ENCODE measurements around the gene LEFTY2. TPM values are rescaled to one million over a fixed set of nuclear protein-coding genes. Genes with fewer than 3 reads are reported as not detected.
"Not testable (repeated sequence)": the region's sequence is repeated elsewhere in the genome, so short reads cannot be mapped to it uniquely, and the experiment has no call there.

LEFTY2 gene
- total and polyA plus RNA-seq, 10 of the 15 experiments (the other 5 are each of a cell fraction or from before 2014, with no cell fraction given), result not detected

DNA sequence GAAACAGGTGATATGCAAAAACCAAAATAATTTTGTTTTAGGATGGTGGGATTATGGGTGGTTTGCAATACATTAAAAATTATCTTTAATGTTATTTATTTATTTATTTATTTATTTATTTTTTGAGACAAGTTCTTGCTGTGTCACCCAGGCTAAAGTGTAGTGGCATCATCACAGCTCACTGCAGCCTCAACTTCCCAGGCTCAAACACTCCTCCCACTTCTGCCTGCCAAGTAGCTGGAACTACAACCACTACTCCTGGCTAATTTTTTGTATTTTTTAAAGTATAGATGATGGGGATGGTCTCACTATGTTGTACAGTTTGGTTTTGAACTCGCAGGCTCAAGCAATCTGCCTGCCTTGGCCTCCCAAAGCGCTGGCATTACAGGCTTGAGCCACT lies 10.5 kb downstream of the LEFTY2 start (continued):
- TF ChIP-seq, protein P1, sequence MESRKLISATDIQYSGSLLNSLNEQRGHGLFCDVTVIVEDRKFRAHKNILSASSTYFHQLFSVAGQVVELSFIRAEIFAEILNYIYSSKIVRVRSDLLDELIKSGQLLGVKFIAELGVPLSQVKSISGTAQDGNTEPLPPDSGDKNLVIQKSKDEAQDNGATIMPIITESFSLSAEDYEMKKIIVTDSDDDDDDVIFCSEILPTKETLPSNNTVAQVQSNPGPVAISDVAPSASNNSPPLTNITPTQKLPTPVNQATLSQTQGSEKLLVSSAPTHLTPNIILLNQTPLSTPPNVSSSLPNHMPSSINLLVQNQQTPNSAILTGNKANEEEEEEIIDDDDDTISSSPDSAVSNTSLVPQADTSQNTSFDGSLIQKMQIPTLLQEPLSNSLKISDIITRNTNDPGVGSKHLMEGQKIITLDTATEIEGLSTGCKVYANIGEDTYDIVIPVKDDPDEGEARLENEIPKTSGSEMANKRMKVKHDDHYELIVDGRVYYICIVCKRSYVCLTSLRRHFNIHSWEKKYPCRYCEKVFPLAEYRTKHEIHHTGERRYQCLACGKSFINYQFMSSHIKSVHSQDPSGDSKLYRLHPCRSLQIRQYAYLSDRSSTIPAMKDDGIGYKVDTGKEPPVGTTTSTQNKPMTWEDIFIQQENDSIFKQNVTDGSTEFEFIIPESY (IDR thresholded peaks at IDR 0.05), result no peak
- TF ChIP-seq RAD51 (IDR thresholded peaks at IDR 0.05), result no peak
- TF ChIP-seq, protein P2, sequence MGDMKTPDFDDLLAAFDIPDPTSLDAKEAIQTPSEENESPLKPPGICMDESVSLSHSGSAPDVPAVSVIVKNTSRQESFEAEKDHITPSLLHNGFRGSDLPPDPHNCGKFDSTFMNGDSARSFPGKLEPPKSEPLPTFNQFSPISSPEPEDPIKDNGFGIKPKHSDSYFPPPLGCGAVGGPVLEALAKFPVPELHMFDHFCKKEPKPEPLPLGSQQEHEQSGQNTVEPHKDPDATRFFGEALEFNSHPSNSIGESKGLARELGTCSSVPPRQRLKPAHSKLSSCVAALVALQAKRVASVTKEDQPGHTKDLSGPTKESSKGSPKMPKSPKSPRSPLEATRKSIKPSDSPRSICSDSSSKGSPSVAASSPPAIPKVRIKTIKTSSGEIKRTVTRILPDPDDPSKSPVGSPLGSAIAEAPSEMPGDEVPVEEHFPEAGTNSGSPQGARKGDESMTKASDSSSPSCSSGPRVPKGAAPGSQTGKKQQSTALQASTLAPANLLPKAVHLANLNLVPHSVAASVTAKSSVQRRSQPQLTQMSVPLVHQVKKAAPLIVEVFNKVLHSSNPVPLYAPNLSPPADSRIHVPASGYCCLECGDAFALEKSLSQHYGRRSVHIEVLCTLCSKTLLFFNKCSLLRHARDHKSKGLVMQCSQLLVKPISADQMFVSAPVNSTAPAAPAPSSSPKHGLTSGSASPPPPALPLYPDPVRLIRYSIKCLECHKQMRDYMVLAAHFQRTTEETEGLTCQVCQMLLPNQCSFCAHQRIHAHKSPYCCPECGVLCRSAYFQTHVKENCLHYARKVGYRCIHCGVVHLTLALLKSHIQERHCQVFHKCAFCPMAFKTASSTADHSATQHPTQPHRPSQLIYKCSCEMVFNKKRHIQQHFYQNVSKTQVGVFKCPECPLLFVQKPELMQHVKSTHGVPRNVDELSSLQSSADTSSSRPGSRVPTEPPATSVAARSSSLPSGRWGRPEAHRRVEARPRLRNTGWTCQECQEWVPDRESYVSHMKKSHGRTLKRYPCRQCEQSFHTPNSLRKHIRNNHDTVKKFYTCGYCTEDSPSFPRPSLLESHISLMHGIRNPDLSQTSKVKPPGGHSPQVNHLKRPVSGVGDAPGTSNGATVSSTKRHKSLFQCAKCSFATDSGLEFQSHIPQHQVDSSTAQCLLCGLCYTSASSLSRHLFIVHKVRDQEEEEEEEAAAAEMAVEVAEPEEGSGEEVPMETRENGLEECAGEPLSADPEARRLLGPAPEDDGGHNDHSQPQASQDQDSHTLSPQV (IDR thresholded peaks at IDR 0.05), result no peak
- no peak for TF ChIP-seq BRCA1 (IDR thresholded peaks at IDR 0.05; ENCODE audit: low read depth, low read length)
- no peak for TF ChIP-seq LARP7 (IDR thresholded peaks at IDR 0.05)
- no peak for TF ChIP-seq TCF7 (IDR thresholded peaks at IDR 0.05; ENCODE audit: borderline replicate concordance)

DNA sequence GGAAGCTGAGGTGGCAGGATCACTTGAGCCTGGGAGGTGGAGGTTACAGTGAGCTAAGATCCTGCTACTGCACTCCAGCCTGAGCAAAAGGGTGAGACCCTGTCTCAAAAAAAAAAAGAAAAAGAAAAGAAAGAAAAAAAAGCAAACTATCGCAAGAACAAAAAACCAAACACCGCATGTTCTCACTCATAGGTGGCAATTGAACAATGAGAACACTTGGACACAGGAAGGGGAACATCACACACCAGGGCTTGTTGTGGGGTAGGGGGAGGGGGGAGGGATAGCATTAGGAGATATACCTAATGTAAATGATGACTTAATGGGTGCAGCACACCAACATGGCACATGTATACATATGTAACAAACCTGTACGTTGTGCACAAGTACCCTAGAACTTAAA lies 11.6 kb downstream of the LEFTY2 start:
- RAD21 ChIA-PET (ENCODE audit: unreplicated experiment); intact Hi-C loops (cut with micrococcal nuclease; ENCODE audit: unreplicated experiment); FAIRE-seq: not testable (repeated sequence)

More for the DNA sequence above, 11.6 kb downstream of the LEFTY2 start:
- H2AFZ ChIP-seq (ENCODE audit: control insufficient read depth, low read depth, low read length); BruUV-seq (replicated peaks); H3K4me1 ChIP-seq (ENCODE audit: control insufficient read depth, insufficient read depth, low read length); H4K20me1 ChIP-seq (ENCODE audit: control insufficient read depth, insufficient read depth); H3K79me2 ChIP-seq (ENCODE audit: control insufficient read depth, insufficient read depth, low read length); ATAC-seq; in situ Hi-C loops (cut with MboI); DNase-seq (ENCODE audit: low read depth, low spot score); POLR2A ChIA-PET; SMC1A ChIA-PET (ENCODE audit: uncharacterized antibody, unreplicated experiment); H3K9me3 ChIP-seq (replicated peaks; ENCODE audit: control insufficient read depth, insufficient read depth, low read length); H3K9ac ChIP-seq (ENCODE audit: control insufficient read depth, insufficient read depth, low read length); H3K27ac ChIP-seq (ENCODE audit: control insufficient read depth, insufficient read depth); H3K4me3 ChIP-seq; H3K27me3 ChIP-seq (replicated peaks in 1 of 2; ENCODE audit: control insufficient read depth in 2 of 2, insufficient read depth in 2 of 2, low read length in 1 of 2); H3K36me3 ChIP-seq (ENCODE audit: control insufficient read depth in 2 of 2, insufficient read depth in 2 of 2, low read length in 1 of 2); H3K4me2 ChIP-seq (ENCODE audit: control insufficient read depth, insufficient read depth): not testable (repeated sequence)
- CTCF ChIA-PET, result interaction anchor here (0.6 to 1.1 kb wide), 2 partner anchors 18 to 118 kb away, joined by 3 read pairs; no protein-coding TSS in a partner anchor
- 100% methylated on average over 3 of the region's 3 CpGs for WGBS (ENCODE audit: insufficient coverage, insufficient replicate concordance, low lambda C conversion rate, missing lambda C conversion rate)
